ENCODE data around the gene IPPK.

The IPPK gene

DNA sequence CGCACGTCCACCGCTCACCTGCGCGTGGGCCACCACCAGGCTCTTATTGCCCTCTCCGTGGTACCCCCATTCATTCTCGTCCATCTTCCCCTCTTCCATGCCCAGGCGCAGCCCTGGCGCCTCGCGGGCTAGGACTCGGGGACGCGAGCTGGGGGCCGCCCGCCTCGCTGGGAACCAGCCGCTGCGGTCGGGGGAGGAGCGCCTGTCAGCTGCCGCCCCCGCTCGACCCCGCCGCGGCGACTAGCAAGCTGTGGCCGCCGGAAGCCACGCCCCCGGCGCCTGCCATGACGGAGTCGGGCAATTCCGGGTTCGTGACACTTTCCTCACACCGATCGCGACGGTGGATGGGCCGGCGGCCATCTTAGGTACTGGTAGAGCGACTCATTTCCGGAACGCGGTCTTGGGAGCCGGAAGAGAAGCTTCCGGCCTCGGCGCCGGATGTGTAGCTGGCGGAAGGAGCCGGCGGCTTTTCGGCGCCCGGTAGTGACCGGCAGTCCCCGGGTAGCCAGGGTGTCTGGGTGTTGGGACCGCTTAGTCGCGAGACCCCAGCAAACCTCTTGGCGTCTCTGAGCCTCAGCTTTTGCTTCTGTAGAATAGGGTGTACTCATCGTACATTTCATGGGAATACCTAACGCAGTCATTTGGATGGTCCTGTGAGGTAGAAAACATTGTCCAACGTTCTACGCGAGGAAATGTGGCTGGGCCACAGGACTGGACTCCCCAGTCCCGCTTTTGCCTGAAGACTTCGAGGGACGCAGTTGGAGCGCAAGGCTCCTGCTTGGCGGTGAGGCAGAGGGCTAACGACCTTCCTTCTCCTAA is at the start of gene IPPK:
IPPK (minus strand) TSS at position 242 of the 819 bp plus-strand sequence; CDS start at position 99, 143 bp downstream.
- DNase-seq: peak; percentile 99

DNA sequence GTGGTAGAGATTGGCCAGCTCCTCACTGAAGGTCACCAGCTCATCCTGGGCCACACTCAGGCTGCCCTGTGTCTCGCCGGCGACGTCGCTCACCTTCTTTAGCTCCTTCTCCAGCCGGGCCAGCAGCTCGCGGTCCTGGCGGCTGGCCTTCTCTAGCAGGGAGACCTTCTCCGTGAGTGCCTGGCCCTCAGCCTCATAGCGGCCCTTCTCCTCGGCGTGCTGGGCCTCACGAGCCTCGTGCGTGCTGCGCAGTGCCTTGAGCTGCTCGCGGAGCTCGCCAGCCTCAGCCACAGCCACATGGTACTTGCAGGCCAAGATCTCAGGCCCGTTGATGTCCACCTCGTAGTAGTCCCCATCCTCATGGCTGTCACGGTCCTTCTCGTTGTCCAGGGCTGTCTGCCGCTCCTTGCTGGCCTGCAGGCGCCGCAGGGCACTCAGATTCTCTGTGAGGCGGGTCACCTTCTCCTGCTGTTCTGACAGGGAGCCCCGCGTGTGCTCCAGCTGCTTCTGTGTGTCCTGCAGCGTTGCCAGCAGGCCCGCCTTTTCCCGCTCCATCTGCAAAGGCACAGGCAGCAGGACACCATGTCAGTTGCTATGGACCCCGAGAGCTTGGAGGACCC is 49.2 kb upstream of the IPPK start:
- DNase-seq: no peak

DNA sequence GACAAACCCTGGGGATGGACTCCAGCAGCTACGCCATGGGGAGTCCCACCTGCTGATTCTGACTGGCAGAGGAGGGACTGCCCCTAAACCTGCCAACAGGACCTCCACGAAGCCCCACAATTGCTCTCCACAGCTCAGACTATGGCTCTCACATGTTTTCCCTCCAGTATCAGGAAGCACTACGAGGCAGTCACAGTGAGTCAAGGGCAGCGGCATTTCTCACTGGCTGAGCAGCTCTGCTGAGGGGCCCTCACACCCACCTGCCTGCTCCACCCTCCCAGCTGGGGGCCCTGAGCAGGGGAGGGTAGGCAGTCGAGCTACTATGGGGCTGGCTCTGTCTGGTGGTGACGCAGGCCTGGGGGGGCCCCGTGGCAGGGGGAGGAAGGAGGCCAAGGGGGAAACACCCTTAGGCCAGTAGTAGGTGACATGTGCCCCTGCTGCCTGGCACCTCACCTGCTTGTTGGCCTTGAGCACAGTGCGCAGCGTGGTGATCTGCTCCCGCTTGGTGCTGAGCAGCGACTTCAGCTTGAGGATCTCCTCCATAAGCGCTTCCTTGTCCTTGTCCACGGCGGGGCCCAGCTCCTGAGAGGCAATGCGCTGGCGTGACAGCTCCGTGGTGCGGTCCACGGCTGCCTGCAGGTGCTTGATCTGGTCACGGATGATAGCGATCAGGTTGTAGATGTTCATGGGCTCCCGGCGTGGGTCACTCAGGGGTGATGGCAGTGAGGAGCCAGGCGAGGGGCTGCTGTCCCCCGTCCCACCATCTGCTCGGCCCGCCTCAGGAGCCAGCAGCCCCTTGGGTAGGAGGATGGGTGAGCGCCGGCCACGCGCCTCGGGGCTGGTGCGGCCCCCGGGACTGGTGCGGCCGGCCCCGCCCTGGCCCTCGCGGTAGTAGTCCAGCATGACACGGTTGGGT is 48.4 kb upstream of the IPPK start:
- no peak for DNase-seq

DNA sequence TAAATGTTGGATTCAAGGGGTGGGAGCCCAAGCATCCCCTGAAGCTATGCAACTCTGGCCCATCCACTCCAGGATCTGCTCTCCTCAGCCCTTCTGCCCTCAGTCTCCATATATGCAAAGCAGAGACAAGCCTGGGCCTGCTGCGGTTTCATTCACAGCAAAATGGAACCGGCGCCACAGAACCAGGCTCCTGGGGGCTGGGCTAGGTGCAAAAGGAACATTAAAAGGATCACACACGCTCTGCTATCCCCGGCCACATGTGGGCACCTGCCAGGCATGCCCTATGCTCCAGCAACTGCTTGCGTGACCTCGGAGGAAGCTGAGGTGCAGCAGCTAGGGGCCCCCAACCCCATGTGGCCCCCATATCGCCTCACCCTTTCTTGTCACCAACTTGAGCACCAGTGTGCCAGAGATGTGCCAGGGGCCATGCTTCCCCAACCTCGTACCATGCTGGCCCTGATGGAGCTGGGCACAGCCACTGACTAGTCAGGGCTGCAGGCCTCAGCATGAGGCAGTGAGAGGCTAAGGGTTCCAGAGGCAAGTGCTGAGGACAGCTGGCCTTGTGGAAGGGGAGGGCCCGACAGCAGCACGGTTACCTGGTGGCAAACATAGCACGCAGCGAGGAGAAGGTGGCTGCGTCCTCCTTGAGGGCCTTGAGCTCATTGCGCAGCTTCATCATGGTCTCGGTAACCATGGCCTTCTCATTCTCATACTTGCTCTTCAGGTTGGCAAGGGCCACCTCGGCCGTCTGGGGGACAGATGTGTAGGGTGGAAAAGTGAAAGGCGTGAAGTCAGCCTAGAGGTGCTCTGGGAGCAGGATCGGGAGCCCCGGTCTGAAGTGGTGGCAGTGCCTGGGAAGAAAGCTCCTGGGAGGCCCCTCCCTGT is 47.5 kb upstream of the IPPK start:
- no peak for DNase-seq

- DNase-seq: peak; percentile 70
These were observed 46.6 kb upstream of the IPPK start for GRCh38 chr9:92716557-92716956.

GRCh38 chr9:92715488-92716231 is 45.7 kb upstream of the IPPK start:
- DNase-seq: no peak

- DNase-seq: no peak
These were observed 45.0 kb upstream of the IPPK start for GRCh38 chr9:92714787-92715487.

DNA sequence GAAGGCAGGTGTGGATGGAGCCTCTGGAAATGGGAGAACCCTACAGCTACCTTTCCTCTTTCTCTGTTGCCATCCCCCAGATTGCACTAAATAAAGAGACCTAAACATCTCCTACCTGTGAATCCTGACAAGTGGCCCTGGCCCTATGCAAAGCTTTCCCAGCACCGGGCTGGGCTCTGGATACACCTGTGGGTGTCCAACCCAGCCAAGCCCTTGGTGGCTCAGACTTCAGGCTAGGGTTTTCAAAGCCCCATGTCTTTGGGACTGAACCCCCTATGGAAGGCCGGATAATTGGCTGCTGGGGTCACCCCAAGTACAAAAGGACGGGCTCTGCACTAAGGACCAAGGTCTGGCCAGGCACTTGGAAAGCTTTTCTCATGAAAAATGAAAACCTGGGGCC is 44.1 kb upstream of the IPPK start:
- no peak for DNase-seq

DNA sequence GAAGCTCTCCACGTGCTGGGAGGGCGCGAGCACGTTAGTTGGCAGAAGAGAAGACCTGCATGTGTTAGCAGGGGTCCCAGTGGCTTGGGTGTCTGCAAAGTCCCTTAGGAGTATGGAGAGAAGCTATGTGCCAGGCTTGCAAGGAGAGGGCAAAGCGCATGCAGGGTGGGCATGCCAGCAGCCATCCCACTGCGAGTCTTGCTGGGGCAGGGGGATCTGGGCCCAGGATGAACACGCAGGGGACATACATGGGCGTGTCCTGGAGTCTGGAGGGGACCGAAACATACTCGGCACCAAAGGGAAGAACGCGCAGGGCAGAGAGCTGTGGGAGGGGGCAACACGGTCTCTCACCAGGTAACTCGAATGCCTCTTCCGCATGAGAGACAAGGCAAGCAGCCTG is 43.6 kb upstream of the IPPK start:
- DNase-seq: no peak

DNA sequence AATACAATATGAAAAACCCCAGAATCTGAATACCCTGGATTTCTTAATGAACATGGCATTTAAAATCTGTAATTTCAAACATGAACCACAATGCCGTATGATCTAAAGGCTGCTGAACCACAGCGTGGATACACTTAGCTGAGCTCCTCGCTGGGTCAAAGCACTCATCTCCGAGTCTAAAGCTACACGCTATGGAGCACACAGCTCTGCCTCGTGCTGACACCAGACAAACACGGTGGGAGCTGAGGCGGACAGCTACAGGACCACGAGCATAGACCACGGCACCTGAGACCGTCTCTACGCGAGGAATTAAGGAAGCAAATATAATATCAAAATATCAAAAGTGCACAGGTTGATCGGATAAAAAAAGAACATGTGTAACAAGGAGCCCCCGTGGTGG is 42.8 kb upstream of the IPPK start:
- DNase-seq: no peak

DNA sequence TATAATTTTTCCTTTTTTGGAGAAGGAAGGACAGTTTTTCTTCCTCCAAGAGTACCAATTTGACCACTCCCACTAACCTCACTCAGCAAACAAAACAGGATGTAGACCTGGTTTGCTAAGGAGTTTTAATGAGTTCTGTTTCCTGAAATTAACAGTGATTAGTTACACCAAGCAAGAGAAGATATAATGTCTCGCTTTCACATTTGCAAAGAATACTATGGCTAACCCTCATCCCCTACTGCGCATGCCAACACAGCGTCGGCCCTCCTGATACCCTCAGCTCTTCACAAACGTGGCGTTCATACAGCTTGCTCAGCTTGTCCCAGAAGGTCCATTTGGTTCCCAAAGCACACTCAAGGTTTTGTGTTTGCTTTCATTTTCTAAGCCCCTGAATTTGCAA is 41.9 kb upstream of the IPPK start:
- DNase-seq: peak; percentile 11

- DNase-seq: no peak
These were observed 41.2 kb upstream of the IPPK start for GRCh38 chr9:92711146-92711545.

DNA sequence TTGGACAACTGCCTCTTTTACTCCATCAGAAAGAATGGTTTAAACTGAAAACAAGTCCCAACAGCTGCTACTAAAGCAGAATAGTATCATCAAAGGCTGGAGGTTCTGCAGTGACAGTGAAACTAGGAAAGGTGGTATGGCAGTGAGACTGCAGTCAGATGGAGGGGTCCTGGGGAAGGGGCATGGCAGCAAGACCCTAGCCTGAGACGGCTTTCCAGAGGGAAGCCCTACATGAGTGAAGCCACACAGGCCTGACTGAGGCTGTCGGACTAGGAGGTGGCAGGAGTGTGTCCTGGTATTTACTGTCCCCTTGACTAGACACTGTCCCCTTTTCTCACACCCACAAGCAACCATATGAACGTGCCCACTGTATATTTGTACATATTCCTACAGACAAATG is 40.4 kb upstream of the IPPK start:
- no peak for DNase-seq

DNA sequence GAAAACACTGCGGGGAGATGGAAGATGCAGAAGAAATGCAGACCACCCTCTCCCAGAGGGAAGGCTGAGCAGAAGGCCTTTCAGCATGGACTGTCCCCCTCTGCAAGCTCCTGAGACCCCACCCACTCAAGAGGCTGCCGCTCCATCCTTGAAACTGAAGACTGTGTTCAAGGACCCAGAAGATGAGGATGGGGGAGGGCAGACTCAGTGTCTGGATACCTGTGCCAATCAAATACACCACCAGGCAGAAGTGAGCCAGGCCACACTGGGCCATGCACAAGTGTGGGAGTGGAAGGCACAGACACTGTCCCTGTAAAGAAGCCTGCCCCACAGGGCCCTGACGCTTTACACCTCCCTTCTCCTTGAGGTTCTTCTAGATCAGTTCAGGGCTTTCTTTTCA is 40.0 kb upstream of the IPPK start:
- no peak for DNase-seq

DNA sequence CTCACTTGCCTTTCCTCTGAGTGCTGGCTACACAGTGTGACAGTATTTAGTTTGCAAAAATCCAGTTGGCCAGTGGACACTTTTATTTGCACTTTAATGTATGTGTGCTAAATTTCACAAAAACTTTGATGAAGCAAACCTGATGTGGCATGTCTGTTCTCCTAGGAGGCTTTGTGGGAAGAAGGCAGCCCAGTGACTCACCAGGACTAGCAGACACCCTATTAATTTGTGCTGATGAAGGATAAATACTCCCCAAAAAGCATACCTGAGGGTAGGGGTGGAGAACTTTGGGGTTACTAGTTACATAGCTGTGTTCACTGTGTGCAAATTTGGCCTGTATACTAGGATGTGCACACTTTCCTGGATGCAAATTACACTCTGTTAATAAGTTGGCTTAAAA is 39.3 kb upstream of the IPPK start:
- no peak for DNase-seq

DNA sequence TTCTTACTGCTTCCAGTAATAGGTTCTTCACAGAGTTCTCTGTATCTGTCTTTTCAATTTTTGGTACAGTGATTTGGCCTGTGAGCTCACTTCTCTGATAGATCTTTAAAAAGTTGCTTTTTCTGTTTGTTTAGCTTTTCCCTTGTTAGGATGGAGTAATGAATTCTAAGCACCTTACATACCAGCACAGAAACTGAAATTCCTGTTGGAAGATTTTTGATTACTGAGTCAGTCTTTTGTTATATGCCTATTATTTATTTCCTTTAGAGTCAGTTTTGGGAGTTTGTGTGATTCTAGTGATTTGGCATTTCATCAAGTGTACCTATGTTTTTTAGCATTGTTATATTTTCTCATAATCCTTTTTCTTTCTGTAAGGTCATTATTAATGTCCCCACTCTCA is 37.6 kb upstream of the IPPK start:
- no peak for DNase-seq

GRCh38 chr9:92706218-92706940 is 36.4 kb upstream of the IPPK start:
- peak; percentile 38 for DNase-seq

DNA sequence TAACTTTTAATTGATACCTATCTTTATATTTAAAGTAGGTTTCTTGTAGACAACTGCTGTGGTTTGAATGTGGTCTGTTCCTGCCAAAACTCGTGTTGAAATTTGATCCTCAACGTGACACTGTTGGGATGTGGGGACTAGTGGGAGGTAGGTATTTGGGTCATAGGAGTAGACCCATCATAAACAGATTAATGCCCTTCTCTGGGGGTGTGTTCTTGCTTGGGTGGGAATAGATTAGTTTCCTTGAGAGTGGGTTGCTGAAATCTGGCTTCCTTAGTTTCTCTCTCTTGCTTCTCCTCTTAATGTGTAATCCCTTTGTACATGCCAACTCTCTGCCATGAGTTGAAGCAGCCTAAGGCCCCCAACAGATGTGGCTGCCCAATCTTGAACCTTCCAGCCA is 34.6 kb upstream of the IPPK start:
- no peak for DNase-seq

GRCh38 chr9:92696619-92697018 is 26.7 kb upstream of the IPPK start:
- DNase-seq: no peak

- DNase-seq: no peak
These were observed 17.0 kb upstream of the IPPK start for GRCh38 chr9:92686954-92687353.

All from suppressor macrophage treated with lipopolysaccharide for 4 hours (primary cell).